GM20431 (cell line): ENCODE results near the gene EDN3.

Source experiments
- in situ Hi-C: fragments of 300-500 bp; cut with MseI, MboI; formaldehyde crosslinking; loops from one replicate; pipeline ENCODE4 v1.15.0; 2020; ENCODE audit warnings: low sequenced_read_pairs; ENCODE audit not compliant: unreplicated experiment

Gene EDN3

GRCh38 chr20:59305908-59306655, 5.7 kb downstream of the EDN3 start:
- in situ Hi-C loops = no loop called here

- in situ Hi-C loops = no loop called here
These were observed 6.9 kb downstream of the EDN3 start for GRCh38 chr20:59307270-59307669.

GRCh38 chr20:59308493-59309201, 8.2 kb downstream of the EDN3 start:
- in situ Hi-C loops = no loop called here

GRCh38 chr20:59309218-59309617, 8.8 kb downstream of the EDN3 start:
- in situ Hi-C loops = no loop called here

- in situ Hi-C loops = no loop called here
These were observed 14.6 kb downstream of the EDN3 start for GRCh38 chr20:59314997-59315396.

GRCh38 chr20:59316911-59317731, 16.7 kb downstream of the EDN3 start:
- in situ Hi-C loops = no loop called here

GRCh38 chr20:59318201-59318790, 17.9 kb downstream of the EDN3 start:
- in situ Hi-C loops = no loop called here

GRCh38 chr20:59318803-59319202, 18.4 kb downstream of the EDN3 start:
- in situ Hi-C loops = no loop called here

GRCh38 chr20:59320426-59320825, 20.0 kb downstream of the EDN3 start:
- in situ Hi-C loops = no loop called here

- in situ Hi-C loops = no loop called here
These were observed 20.6 kb downstream of the EDN3 start for GRCh38 chr20:59320854-59321647.

- in situ Hi-C loops = no loop called here
These were observed 21.7 kb downstream of the EDN3 start for GRCh38 chr20:59322081-59322480.

GRCh38 chr20:59322585-59323454, 22.4 kb downstream of the EDN3 start:
- in situ Hi-C loops = no loop called here

- in situ Hi-C loops = no loop called here
These were observed 23.3 kb downstream of the EDN3 start for GRCh38 chr20:59323731-59324130.

GRCh38 chr20:59324521-59325141, 24.2 kb downstream of the EDN3 start:
- in situ Hi-C loops = no loop called here

- in situ Hi-C loops = no loop called here
These were observed 24.7 kb downstream of the EDN3 start for GRCh38 chr20:59325142-59325523.

- in situ Hi-C loops = no loop called here
These were observed 25.8 kb downstream of the EDN3 start for GRCh38 chr20:59326188-59326587.

GRCh38 chr20:59328071-59328470, 27.7 kb downstream of the EDN3 start:
- in situ Hi-C loops = no loop called here

GRCh38 chr20:59331721-59332329, 31.4 kb downstream of the EDN3 start:
- in situ Hi-C loops = no loop called here
